Measurements from ENCODE around the gene FLNC. TPM values are rescaled to one million over a fixed set of nuclear protein-coding genes. Genes with fewer than 3 reads are reported as not detected.
A peak's percentile ranks its signal among the peaks of the same experiment; 100 is the strongest.

The FLNC gene
- total RNA-seq, 5 donors from 2014 or later (not counting 1 experiment from before 2014, with no cell fraction given), result 0.05 to 0.93 (median 0.38) TPM

- ChIA-PET CTCF (interaction anchor here (0.6 to 0.7 kb wide), 3 partner anchors 19 to 89 kb away, joined by 3 to 5 read pairs (median 4); no protein-coding TSS in a partner anchor), POLR2A (no interaction called here)
- Histone ChIP-seq H3K9me3 (no peaks in the 10 kb centered on the region), H3K36me3 (ENCODE audit: control insufficient read depth in 2 of 2, extremely low read depth in 1 of 2, insufficient read depth in 1 of 2, low read length in 1 of 2) (peaks cover 0 to 7% of the 10 kb centered on the region in 2 donors), H3K4me3 (ENCODE audit: control insufficient read depth in 1 of 2, extremely low read depth in 1 of 2, low read length in 1 of 2) (no peak overlapping the region), H3K27me3 (replicated peaks in 1 of 2; ENCODE audit: control insufficient read depth in 2 of 2, extremely low read depth in 1 of 2, insufficient read depth in 2 of 2, low read length in 1 of 2) (peaks cover 0 to 5% of the 10 kb centered on the region in 2 experiments), H3K27ac (ENCODE audit: low read length) (no peak overlapping the region), H3K4me1 (ENCODE audit: control insufficient read depth in 1 of 2, extremely low read depth in 1 of 2, insufficient read depth in 2 of 2, low read length in 2 of 2) (peaks cover 5 to 26% of the 10 kb centered on the region in 2 experiments)
- no peaks in the 10 kb centered on the region for H3K9me3 Mint-ChIP-seq
- DNase-seq, result no peak
- no peak overlapping the region for H3K27ac Mint-ChIP-seq
- no peak for ATAC-seq (replicated peaks in 1 of 4)
- H3K4me3 Mint-ChIP-seq, result no peak overlapping the region
- 48% methylated on average over 4 of the region's 10 CpGs for WGBS (ENCODE audit: insufficient coverage)
- peaks cover 21 to 30% (median 27%) of the 10 kb centered on the region in 3 donors for H3K4me1 Mint-ChIP-seq
- H3K27me3 Mint-ChIP-seq, result no peaks in the 10 kb centered on the region
- H3K36me3 Mint-ChIP-seq, result peaks cover 9% of the 10 kb centered on the region
Measured at GRCh38 chr7:128860158-128861073, 30.2 kb downstream of the FLNC start.

- peak overlapping the region; percentile 61 for H3K27ac ChIP-seq (ENCODE audit: low read length)
- Mint-ChIP-seq H3K9me3 (no peaks in the 10 kb centered on the region), H3K4me3 (peak overlapping the region; percentile 95 to 96 (median 96)), H3K4me1 (peaks cover 24 to 35% (median 33%) of the 10 kb centered on the region in 3 donors), H3K27me3 (no peaks in the 10 kb centered on the region), H3K27ac (peak overlapping the region; percentile 90 to 92), H3K36me3 (peaks cover 13% of the 10 kb centered on the region)
- CTCF ChIA-PET, result interaction anchor here (0.6 to 2.0 kb wide), 5 partner anchors 21 to 727 kb away, joined by 3 to 9 read pairs (median 3); no protein-coding TSS in a partner anchor
- H3K4me3 ChIP-seq (ENCODE audit: control insufficient read depth in 1 of 2, extremely low read depth in 1 of 2, low read length in 1 of 2), result peak overlapping the region in 1 of 2 donors; percentile 98
- H3K27me3 ChIP-seq (replicated peaks in 1 of 2; ENCODE audit: control insufficient read depth in 2 of 2, extremely low read depth in 1 of 2, insufficient read depth in 2 of 2, low read length in 1 of 2), result no peaks in the 10 kb centered on the region
- DNase-seq (no peak), ATAC-seq (replicated peaks in 1 of 4) (no peak)
- peaks cover 5 to 26% of the 10 kb centered on the region in 2 experiments for H3K4me1 ChIP-seq (ENCODE audit: control insufficient read depth in 1 of 2, extremely low read depth in 1 of 2, insufficient read depth in 2 of 2, low read length in 2 of 2)
- peaks cover 0 to 16% of the 10 kb centered on the region in 2 donors for H3K36me3 ChIP-seq (ENCODE audit: control insufficient read depth in 2 of 2, extremely low read depth in 1 of 2, insufficient read depth in 1 of 2, low read length in 1 of 2)
- 64% methylated on average over 8 of the region's 15 CpGs for WGBS (ENCODE audit: insufficient coverage)
- no peaks in the 10 kb centered on the region for H3K9me3 ChIP-seq
- POLR2A ChIA-PET, result interaction anchor here in 1 of 2 donors (0.6 to 1.1 kb wide), 4 partner anchors 31 to 967 kb away, joined by 3 to 19 read pairs (median 4); no protein-coding TSS in a partner anchor
Measured at GRCh38 chr7:128861957-128862570, 31.9 kb downstream of the FLNC start.

- peak; percentile 92 to 95 (median 94) for ATAC-seq (replicated peaks in 1 of 4)
- under 1% methylated on average over 54 of the region's 65 CpGs for WGBS (ENCODE audit: insufficient coverage)
Measured at GRCh38 chr7:128862571-128863432, 32.6 kb downstream of the FLNC start, which contains the start of gene ATP6V1F. Gene ATP6V1F, plus strand, starts transcription at chr7:128862856. Its CDS starts 49 bp downstream, at chr7:128862905.

GRCh38 chr7:128863433-128863989 lies 33.3 kb downstream of the FLNC start:
- peaks cover 13% of the 10 kb centered on the region for H3K36me3 Mint-ChIP-seq
- H3K4me3 Mint-ChIP-seq, result peak overlapping the region; percentile 95 to 96 (median 96)
- Histone ChIP-seq H3K27ac (ENCODE audit: low read length) (peak overlapping the region; percentile 61), H3K4me3 (ENCODE audit: control insufficient read depth in 1 of 2, extremely low read depth in 1 of 2, low read length in 1 of 2) (peak overlapping the region; percentile 88 to 98), H3K36me3 (ENCODE audit: control insufficient read depth in 2 of 2, extremely low read depth in 1 of 2, insufficient read depth in 1 of 2, low read length in 1 of 2) (peaks cover 0 to 16% of the 10 kb centered on the region in 2 donors), H3K9me3 (no peaks in the 10 kb centered on the region), H3K27me3 (replicated peaks in 1 of 2; ENCODE audit: control insufficient read depth in 2 of 2, extremely low read depth in 1 of 2, insufficient read depth in 2 of 2, low read length in 1 of 2) (peaks cover 0 to 5% of the 10 kb centered on the region in 2 experiments), H3K4me1 (ENCODE audit: control insufficient read depth in 1 of 2, extremely low read depth in 1 of 2, insufficient read depth in 2 of 2, low read length in 2 of 2) (peaks cover 5 to 27% of the 10 kb centered on the region in 2 experiments)
- WGBS (ENCODE audit: insufficient coverage), result 0% methylated on average over 6 of the region's 6 CpGs
- H3K4me1 Mint-ChIP-seq, result peaks cover 27 to 39% (median 35%) of the 10 kb centered on the region in 3 donors
- no peaks in the 10 kb centered on the region for H3K9me3 Mint-ChIP-seq
- H3K27ac Mint-ChIP-seq, result peak overlapping the region; percentile 90 to 92
- POLR2A ChIA-PET, result no interaction called here
- CTCF ChIA-PET, result interaction anchor here (0.7 to 2.0 kb wide), 4 partner anchors 18 to 280 kb away, joined by 3 to 9 read pairs (median 4); no protein-coding TSS in a partner anchor
- DNase-seq (peak in 25 of 35 experiments; percentile 4 to 64 (median 30)), ATAC-seq (replicated peaks in 1 of 4) (peak in 3 of 4 experiments; percentile 18 to 41 (median 27))
- no peaks in the 10 kb centered on the region for H3K27me3 Mint-ChIP-seq

More at GRCh38 chr7:128862571-128863432, 32.6 kb downstream of the FLNC start, which contains the start of gene ATP6V1F:
- ChIA-PET CTCF (interaction anchor here (0.6 to 2.0 kb wide), 7 partner anchors 19 to 359 kb away, joined by 3 to 9 read pairs (median 3); no protein-coding TSS in a partner anchor), POLR2A (interaction anchor here in 1 of 2 donors (1.1 kb wide), 1 partner anchor 32 kb away, joined by 4 read pairs; no protein-coding TSS in a partner anchor)
- H3K4me1 Mint-ChIP-seq, result peaks cover 26 to 36% (median 35%) of the 10 kb centered on the region in 3 donors
- peak within 1 kb of the TSS; percentile 61 for H3K27ac ChIP-seq (ENCODE audit: low read length)
- peaks cover 0 to 16% of the 10 kb centered on the region in 2 donors for H3K36me3 ChIP-seq (ENCODE audit: control insufficient read depth in 2 of 2, extremely low read depth in 1 of 2, insufficient read depth in 1 of 2, low read length in 1 of 2)
- H3K4me3 Mint-ChIP-seq, result peak within 1 kb of the TSS; percentile 95 to 96 (median 96)
- peak; percentile 94 to 100 (median 98) for DNase-seq
- peak within 1 kb of the TSS; percentile 90 to 92 for H3K27ac Mint-ChIP-seq
- peaks cover 5 to 26% of the 10 kb centered on the region in 2 experiments for H3K4me1 ChIP-seq (ENCODE audit: control insufficient read depth in 1 of 2, extremely low read depth in 1 of 2, insufficient read depth in 2 of 2, low read length in 2 of 2)
- no peaks in the 10 kb centered on the region for H3K9me3 ChIP-seq
- H3K9me3 Mint-ChIP-seq, result no peaks in the 10 kb centered on the region
- no peaks in the 10 kb centered on the region for H3K27me3 ChIP-seq (replicated peaks in 1 of 2; ENCODE audit: control insufficient read depth in 2 of 2, extremely low read depth in 1 of 2, insufficient read depth in 2 of 2, low read length in 1 of 2)
- peaks cover 13% of the 10 kb centered on the region for H3K36me3 Mint-ChIP-seq
- H3K4me3 ChIP-seq (ENCODE audit: control insufficient read depth in 1 of 2, extremely low read depth in 1 of 2, low read length in 1 of 2), result peak within 1 kb of the TSS; percentile 88 to 98
- H3K27me3 Mint-ChIP-seq, result no peaks in the 10 kb centered on the region

GRCh38 chr7:128865303-128865702 lies 35.1 kb downstream of the FLNC start:
- ATAC-seq (replicated peaks in 1 of 4), result no peak
- POLR2A ChIA-PET, result no interaction called here
- peaks cover 34 to 45% (median 39%) of the 10 kb centered on the region in 3 donors for H3K4me1 Mint-ChIP-seq
- H3K9me3 Mint-ChIP-seq, result no peaks in the 10 kb centered on the region
- no peak overlapping the region for H3K27ac Mint-ChIP-seq
- peaks cover 0 to 16% of the 10 kb centered on the region in 2 donors for H3K36me3 ChIP-seq (ENCODE audit: control insufficient read depth in 2 of 2, extremely low read depth in 1 of 2, insufficient read depth in 1 of 2, low read length in 1 of 2)
- H3K27me3 ChIP-seq (replicated peaks in 1 of 2; ENCODE audit: control insufficient read depth in 2 of 2, extremely low read depth in 1 of 2, insufficient read depth in 2 of 2, low read length in 1 of 2), result peaks cover 0 to 9% of the 10 kb centered on the region in 2 experiments
- 93% methylated on average over 11 of the region's 12 CpGs for WGBS (ENCODE audit: insufficient coverage)
- H3K4me3 ChIP-seq (ENCODE audit: control insufficient read depth in 1 of 2, extremely low read depth in 1 of 2, low read length in 1 of 2), result no peak overlapping the region
- H3K36me3 Mint-ChIP-seq, result peaks cover 13% of the 10 kb centered on the region
- no peak overlapping the region for H3K27ac ChIP-seq (ENCODE audit: low read length)
- DNase-seq, result no peak
- no peaks in the 10 kb centered on the region for H3K9me3 ChIP-seq
- CTCF ChIA-PET, result no interaction called here
- peaks cover 5 to 38% of the 10 kb centered on the region in 2 experiments for H3K4me1 ChIP-seq (ENCODE audit: control insufficient read depth in 1 of 2, extremely low read depth in 1 of 2, insufficient read depth in 2 of 2, low read length in 2 of 2)
- H3K4me3 Mint-ChIP-seq, result peak overlapping the region in 2 of 3 donors; percentile 2 to 42
- H3K27me3 Mint-ChIP-seq, result peaks cover 0 to 2% of the 10 kb centered on the region in 2 donors

Data from T-cell (primary cell).